DND-41 (cell line): ENCODE data around the gene SPACA7.

ENCODE experiments used
- ATAC-seq: fragments of 200-7000 bp; cut with Tn5 transposase; 3 replicates; pipeline ENCODE4 v1.9.1; 2021; ENCODE audit warnings: low read depth; ENCODE audit not compliant: insufficient read depth
- DNase-seq: peaks from one replicate; pipeline ENCODE4 v3.0.0-alpha.2; 2020
- H2AFZ ChIP-seq: 2 replicates; pipeline ENCODE4 v1.6.0; 2012; ENCODE audit warnings: low read depth, low read length
- H3K27ac ChIP-seq: 2 replicates; pipeline ENCODE4 v1.5.1; 2012; ENCODE audit warnings: low read length, inconsistent platforms
- H3K27me3 ChIP-seq: fragments of 200-600 bp; sonication (generic); 2 replicates; pipeline ENCODE4 v1.6.0; 2012; ENCODE audit warnings: low read length, mild to moderate bottlenecking, inconsistent platforms; ENCODE audit not compliant: insufficient read depth, poor library complexity
- H3K36me3 ChIP-seq: 2 replicates; pipeline ENCODE4 v1.5.1; 2012; ENCODE audit warnings: low read length, inconsistent platforms; ENCODE audit not compliant: insufficient read depth
- H3K4me1 ChIP-seq: 2 replicates; pipeline ENCODE4 v1.5.1; 2012; ENCODE audit warnings: mild to moderate bottlenecking, low read length; ENCODE audit not compliant: insufficient read depth
- H3K4me2 ChIP-seq: 2 replicates; pipeline ENCODE4 v1.6.0; 2012; ENCODE audit warnings: mild to moderate bottlenecking, moderate library complexity, low read length, inconsistent platforms; ENCODE audit not compliant: insufficient read depth
- H3K4me3 ChIP-seq, 2 experiments: fragments of 200-600 bp in 1 of 2; shearing (Covaris generic) in 1 of 2; 2 replicates each; pipeline ENCODE4 v1.5.1; 2012 to 2016; ENCODE audit warnings: inconsistent platforms in 2 of 2, low read length in 2 of 2, mild to moderate bottlenecking in 2 of 2, low read depth in 1 of 2, moderate library complexity in 1 of 2
- H3K79me2 ChIP-seq: 2 replicates; pipeline ENCODE4 v1.6.0; 2012; ENCODE audit warnings: low read length, inconsistent platforms; ENCODE audit not compliant: insufficient read depth
- H3K9ac ChIP-seq: 2 replicates; pipeline ENCODE4 v1.6.0; 2012; ENCODE audit warnings: low read depth, mild to moderate bottlenecking, inconsistent platforms, low read length, moderate library complexity
- H3K9me3 ChIP-seq: 2 replicates; pipeline ENCODE4 v1.5.1; 2012; ENCODE audit warnings: low read length, moderate library complexity, mild to moderate bottlenecking, inconsistent platforms; ENCODE audit not compliant: insufficient read depth, severe bottlenecking
- H4K20me1 ChIP-seq: 2 replicates; pipeline ENCODE4 v1.6.0; 2012; ENCODE audit warnings: low read length; ENCODE audit not compliant: insufficient read depth
- EZH2 ChIP-seq: IDR thresholded peaks from 3 replicates; pipeline ENCODE4 v1.6.1; 2012; ENCODE audit warnings: borderline replicate concordance, low read depth, mild to moderate bottlenecking, moderate library complexity, low read length, inconsistent platforms; ENCODE audit not compliant: severe bottlenecking
- TF ChIP-seq, protein P1 (sequence below): IDR thresholded peaks from 2 replicates; pipeline ENCODE4 v1.5.1; 2012; ENCODE audit warnings: borderline replicate concordance, low read length, moderate library complexity, mild to moderate bottlenecking; ENCODE audit not compliant: poor library complexity, severe bottlenecking; ENCODE audit errors: extremely low read depth

SPACA7 gene

DNA sequence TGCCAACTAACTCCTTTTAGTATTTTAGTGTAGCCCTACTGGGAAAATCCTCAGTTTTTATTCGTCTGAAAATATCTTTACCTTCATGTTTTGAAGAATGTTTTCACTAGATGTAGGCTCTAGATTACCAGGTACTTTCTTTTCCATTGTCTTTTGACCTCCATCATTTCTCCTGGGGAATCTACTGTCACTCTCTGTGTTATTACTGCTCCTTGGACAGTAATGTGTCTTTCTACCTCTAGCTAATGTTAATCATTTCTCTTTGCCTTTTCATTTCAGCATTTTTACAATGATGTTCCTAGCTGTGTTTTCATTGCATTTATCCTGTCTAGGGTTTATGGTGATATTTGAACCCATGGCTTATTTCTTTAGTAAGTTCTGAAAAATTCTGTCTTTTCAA lies 61.9 kb downstream of the SPACA7 start:
- ATAC-seq: no peak
- no peaks in the 10 kb centered on the region for H3K36me3 ChIP-seq

GRCh38 chr13:112438515-112438914 lies 62.4 kb downstream of the SPACA7 start:
- DNase-seq (no peak), ATAC-seq (no peak)
- no peak overlapping the region for H2AFZ ChIP-seq
- H3K27me3 ChIP-seq: peaks cover 2% of the 10 kb centered on the region
- no peak overlapping the region for H3K9ac ChIP-seq
- H3K79me2 ChIP-seq: no peaks in the 10 kb centered on the region
- peaks cover 4% of the 10 kb centered on the region for H3K9me3 ChIP-seq
- no peaks in the 10 kb centered on the region for H3K36me3 ChIP-seq
- H4K20me1 ChIP-seq: no peaks in the 10 kb centered on the region; the same call in 1 of the 2 replicates
- H3K27ac ChIP-seq: no peak overlapping the region
- H3K4me2 ChIP-seq: no peak overlapping the region
- H3K4me1 ChIP-seq: no peaks in the 10 kb centered on the region
- TF ChIP-seq, protein P1, sequence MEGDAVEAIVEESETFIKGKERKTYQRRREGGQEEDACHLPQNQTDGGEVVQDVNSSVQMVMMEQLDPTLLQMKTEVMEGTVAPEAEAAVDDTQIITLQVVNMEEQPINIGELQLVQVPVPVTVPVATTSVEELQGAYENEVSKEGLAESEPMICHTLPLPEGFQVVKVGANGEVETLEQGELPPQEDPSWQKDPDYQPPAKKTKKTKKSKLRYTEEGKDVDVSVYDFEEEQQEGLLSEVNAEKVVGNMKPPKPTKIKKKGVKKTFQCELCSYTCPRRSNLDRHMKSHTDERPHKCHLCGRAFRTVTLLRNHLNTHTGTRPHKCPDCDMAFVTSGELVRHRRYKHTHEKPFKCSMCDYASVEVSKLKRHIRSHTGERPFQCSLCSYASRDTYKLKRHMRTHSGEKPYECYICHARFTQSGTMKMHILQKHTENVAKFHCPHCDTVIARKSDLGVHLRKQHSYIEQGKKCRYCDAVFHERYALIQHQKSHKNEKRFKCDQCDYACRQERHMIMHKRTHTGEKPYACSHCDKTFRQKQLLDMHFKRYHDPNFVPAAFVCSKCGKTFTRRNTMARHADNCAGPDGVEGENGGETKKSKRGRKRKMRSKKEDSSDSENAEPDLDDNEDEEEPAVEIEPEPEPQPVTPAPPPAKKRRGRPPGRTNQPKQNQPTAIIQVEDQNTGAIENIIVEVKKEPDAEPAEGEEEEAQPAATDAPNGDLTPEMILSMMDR: no peak
- no peak for TF ChIP-seq EZH2
- no peak overlapping the region for H3K4me3 ChIP-seq

More for the DNA sequence above, 61.9 kb downstream of the SPACA7 start:
- Histone ChIP-seq H3K4me2 (no peak overlapping the region), H3K4me1 (no peaks in the 10 kb centered on the region), H2AFZ (no peak overlapping the region), H3K9ac (no peak overlapping the region), H3K27ac (no peak overlapping the region), H3K79me2 (no peaks in the 10 kb centered on the region), H3K4me3 (no peak overlapping the region), H3K9me3 (peaks cover 4% of the 10 kb centered on the region), H3K27me3 (peaks cover 2% of the 10 kb centered on the region), H4K20me1 (no peaks in the 10 kb centered on the region)
- no peak for TF ChIP-seq EZH2
- TF ChIP-seq, protein P1: no peak
- DNase-seq: no peak

DNA sequence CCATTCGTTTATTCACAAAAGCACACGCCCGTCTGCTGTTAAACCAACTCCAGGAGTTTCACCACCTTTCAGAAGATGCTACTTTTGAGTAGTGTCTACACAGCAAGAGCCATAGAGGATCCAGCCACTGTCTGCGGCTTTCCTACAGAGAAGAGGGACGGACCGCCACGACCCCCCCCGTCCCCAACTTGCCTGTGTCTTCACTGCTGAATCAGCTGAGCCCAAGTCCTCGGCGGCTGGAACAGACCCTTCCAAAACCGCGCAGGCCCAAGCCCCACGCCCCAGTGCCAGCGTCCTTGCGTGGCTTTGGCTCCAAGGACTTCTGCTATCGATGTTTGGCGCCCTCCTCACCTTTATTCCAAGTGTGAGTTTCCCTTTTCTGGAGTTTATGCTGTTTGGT lies 65.1 kb downstream of the SPACA7 start:
- ATAC-seq: no peak
- Histone ChIP-seq H2AFZ (no peak overlapping the region), H3K4me3 (no peak overlapping the region), H3K27me3 (peaks cover 2% of the 10 kb centered on the region), H3K9ac (no peak overlapping the region), H3K27ac (no peak overlapping the region), H3K36me3 (no peaks in the 10 kb centered on the region), H4K20me1 (peaks cover 3% of the 10 kb centered on the region; the same call in 1 of the 2 replicates), H3K4me2 (no peak overlapping the region), H3K9me3 (peaks cover 4% of the 10 kb centered on the region), H3K4me1 (no peaks in the 10 kb centered on the region), H3K79me2 (no peaks in the 10 kb centered on the region)
- TF ChIP-seq, protein P1: no peak
- TF ChIP-seq EZH2: no peak
- DNase-seq: no peak

DNA sequence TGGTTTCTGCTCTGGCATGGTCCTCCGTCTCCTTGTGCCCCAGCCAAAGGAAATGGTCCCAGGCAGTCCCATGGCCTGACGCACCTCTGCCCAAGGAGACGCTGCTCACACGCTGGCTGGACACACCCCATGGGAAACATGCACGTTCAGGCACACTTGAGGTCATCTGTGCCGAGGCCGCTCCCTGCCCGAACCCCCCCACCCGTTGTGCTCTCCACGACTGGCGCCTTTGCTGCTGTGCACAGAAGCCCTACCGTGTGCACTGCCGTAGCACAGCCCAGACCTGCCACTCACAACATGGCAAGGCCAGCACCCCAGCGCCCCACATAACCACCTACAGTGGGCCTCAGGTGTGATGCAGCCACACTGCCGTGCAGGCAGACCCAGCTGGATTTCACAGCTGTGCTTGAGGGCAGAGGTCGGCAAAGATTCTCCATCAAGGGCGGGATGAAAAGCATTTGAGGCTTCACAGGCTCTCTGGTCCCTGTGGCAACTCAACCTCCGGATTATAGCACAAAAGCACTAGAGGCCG lies 65.7 kb downstream of the SPACA7 start:
- Histone ChIP-seq H3K4me2 (no peak overlapping the region), H3K9ac (no peak overlapping the region), H3K36me3 (no peaks in the 10 kb centered on the region), H3K9me3 (peaks cover 4% of the 10 kb centered on the region), H3K27me3 (peaks cover 2% of the 10 kb centered on the region), H3K79me2 (no peaks in the 10 kb centered on the region), H3K4me3 (no peak overlapping the region), H2AFZ (no peak overlapping the region), H3K4me1 (no peaks in the 10 kb centered on the region), H3K27ac (no peak overlapping the region), H4K20me1 (peaks cover 3% of the 10 kb centered on the region; the same call in 1 of the 2 replicates)
- ATAC-seq: no peak
- no peak for DNase-seq
- TF ChIP-seq, protein P1: no peak
- no peak for TF ChIP-seq EZH2
